Osteocyte (in vitro differentiated cells): ENCODE results near the gene LGALS4. TPM values are rescaled to one million over a fixed set of nuclear protein-coding genes. Genes with fewer than 3 reads are reported as not detected.
"Not testable (repeated sequence)": the region's sequence is repeated elsewhere in the genome, so short reads cannot be mapped to it uniquely, and the experiment has no call there.

Source experiments
- DNase-seq: peaks from one replicate; pipeline ENCODE4 v3.0.0; 2021; ENCODE audit warnings: mixed read lengths; ENCODE audit not compliant: unreplicated experiment; ENCODE audit errors: extremely low spot score
- H3K27ac Mint-ChIP-seq: one replicate; pipeline ENCODE4 v1.8.0; 2021; ENCODE audit warnings: mild to moderate bottlenecking, mixed read lengths; ENCODE audit not compliant: unreplicated experiment
- H3K27me3 Mint-ChIP-seq: one replicate; pipeline ENCODE4 v1.8.0; 2021; ENCODE audit warnings: mixed read lengths; ENCODE audit not compliant: unreplicated experiment
- H3K36me3 Mint-ChIP-seq: one replicate; pipeline ENCODE4 v1.8.0; 2021; ENCODE audit warnings: mixed read lengths; ENCODE audit not compliant: unreplicated experiment
- H3K4me1 Mint-ChIP-seq: one replicate; pipeline ENCODE4 v1.8.0; 2021; ENCODE audit warnings: mixed read lengths; ENCODE audit not compliant: unreplicated experiment
- H3K4me3 Mint-ChIP-seq: one replicate; pipeline ENCODE4 v1.8.0; 2021; ENCODE audit warnings: mild to moderate bottlenecking, moderate library complexity, mixed read lengths; ENCODE audit not compliant: unreplicated experiment
- H3K9me3 Mint-ChIP-seq: one replicate; pipeline ENCODE4 v1.8.0; 2021; ENCODE audit warnings: mixed read lengths; ENCODE audit not compliant: unreplicated experiment
- total RNA-seq: library from RNA; stranded (reverse); gene quantifications from 2 replicates; pipeline ENCODE4 v1.2.1, GENCODE V29; 2021
- TF ChIP-seq, protein P1 (sequence below): fragments of 200-600 bp; sonication (generic); IDR thresholded peaks from 2 replicates; pipeline ENCODE4 v1.5.0; 2021; ENCODE audit warnings: antibody characterized with exemption, mild to moderate bottlenecking, moderate library complexity

Gene LGALS4
- total RNA-seq, 1 donor from 2014 or later = not detected

DNA sequence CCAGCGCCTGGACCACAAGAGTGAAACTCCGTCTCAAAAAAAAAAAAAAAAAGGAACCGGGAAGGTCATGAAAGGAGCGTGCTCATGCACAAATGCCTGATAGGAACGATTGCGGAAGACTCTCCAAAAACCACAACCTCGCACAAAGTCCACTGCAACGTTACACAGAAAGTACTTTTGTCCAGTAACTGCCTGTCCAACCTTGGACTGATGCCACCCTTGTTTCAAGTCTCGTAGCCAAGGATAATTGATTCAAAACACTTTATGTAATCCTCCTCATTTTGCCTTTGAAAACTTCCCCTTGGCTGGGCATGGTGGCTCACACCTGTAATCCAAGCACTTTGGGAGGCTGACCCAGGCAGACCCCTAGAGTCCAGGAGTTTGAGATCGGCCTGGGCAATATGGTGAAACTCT is 53.1 kb downstream of the LGALS4 start:
- Mint-ChIP-seq H3K36me3 (no peaks in the 10 kb centered on the region), H3K9me3 (no peaks in the 10 kb centered on the region), H3K27me3 (no peaks in the 10 kb centered on the region), H3K27ac (no peak overlapping the region), H3K4me3 (no peak overlapping the region), H3K4me1 (no peaks in the 10 kb centered on the region)
- TF ChIP-seq, protein P1, sequence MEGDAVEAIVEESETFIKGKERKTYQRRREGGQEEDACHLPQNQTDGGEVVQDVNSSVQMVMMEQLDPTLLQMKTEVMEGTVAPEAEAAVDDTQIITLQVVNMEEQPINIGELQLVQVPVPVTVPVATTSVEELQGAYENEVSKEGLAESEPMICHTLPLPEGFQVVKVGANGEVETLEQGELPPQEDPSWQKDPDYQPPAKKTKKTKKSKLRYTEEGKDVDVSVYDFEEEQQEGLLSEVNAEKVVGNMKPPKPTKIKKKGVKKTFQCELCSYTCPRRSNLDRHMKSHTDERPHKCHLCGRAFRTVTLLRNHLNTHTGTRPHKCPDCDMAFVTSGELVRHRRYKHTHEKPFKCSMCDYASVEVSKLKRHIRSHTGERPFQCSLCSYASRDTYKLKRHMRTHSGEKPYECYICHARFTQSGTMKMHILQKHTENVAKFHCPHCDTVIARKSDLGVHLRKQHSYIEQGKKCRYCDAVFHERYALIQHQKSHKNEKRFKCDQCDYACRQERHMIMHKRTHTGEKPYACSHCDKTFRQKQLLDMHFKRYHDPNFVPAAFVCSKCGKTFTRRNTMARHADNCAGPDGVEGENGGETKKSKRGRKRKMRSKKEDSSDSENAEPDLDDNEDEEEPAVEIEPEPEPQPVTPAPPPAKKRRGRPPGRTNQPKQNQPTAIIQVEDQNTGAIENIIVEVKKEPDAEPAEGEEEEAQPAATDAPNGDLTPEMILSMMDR = no peak
- DNase-seq = no peak

DNA sequence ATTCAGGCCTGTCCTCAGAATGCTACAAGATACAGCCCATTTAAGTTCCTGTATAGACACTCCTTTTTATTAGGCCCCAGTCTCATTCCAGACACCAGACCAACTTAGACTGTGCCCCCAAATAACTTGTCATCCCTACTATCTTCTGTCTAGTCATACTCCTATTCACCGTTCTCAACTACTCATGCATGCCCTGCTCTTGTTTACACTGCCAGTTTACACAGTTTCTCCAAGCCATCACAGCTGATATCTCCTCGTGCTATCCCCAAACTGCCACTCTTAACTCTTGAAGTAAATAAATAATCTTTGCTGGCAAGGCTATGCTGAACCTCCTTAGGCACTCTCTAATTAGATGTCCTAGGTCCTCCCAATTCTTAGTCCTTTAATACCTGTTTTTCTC is 58.5 kb downstream of the LGALS4 start:
- not testable (repeated sequence) for DNase-seq, H3K9me3 Mint-ChIP-seq, H3K27me3 Mint-ChIP-seq, H3K27ac Mint-ChIP-seq, H3K4me1 Mint-ChIP-seq, H3K36me3 Mint-ChIP-seq, H3K4me3 Mint-ChIP-seq

DNA sequence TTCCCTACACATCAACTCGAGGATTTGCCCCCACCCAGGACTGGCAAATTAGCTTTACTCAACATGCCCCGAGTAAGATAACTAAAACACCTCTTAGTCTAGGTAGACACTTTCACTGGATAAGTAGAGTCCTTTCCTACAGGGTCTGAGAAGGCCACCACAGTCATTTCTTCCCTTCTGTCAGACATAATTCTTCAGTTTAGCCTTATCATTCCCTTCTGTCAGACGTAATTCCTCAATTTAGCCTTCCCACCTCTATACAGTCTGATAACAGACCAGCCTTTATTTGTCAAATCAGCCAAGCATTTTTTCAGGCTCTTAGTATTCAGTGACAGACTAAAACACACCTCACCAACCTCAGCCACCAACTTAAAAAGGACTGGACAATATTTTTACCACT is 59.0 kb downstream of the LGALS4 start:
- H3K27me3 Mint-ChIP-seq, H3K4me1 Mint-ChIP-seq, H3K36me3 Mint-ChIP-seq, H3K27ac Mint-ChIP-seq, H3K9me3 Mint-ChIP-seq, DNase-seq, H3K4me3 Mint-ChIP-seq: not testable (repeated sequence)

Other genes with a start within 250 kb of the LGALS4 start
- 2.1 and 3.1 TPM in 2 replicates for gene MAP4K1, start 195.0 kb downstream of the LGALS4 start, total RNA-seq
- gene EIF3K, start 193.8 kb downstream of the LGALS4 start, total RNA-seq = 258 and 262 TPM in 2 replicates
- gene ACTN4, start 165.3 kb downstream of the LGALS4 start, total RNA-seq = 525 and 560 TPM in 2 replicates
- not detected in 2 replicates for gene CAPN12, start 68.5 kb downstream of the LGALS4 start, total RNA-seq
- not detected in 2 replicates for gene LGALS7, start 39.4 kb downstream of the LGALS4 start, total RNA-seq
- not detected in 2 replicates for gene LGALS7B, start 23.7 kb downstream of the LGALS4 start, total RNA-seq
- 83.6 and 99.1 TPM in 2 replicates for gene ECH1, start 18.8 kb upstream of the LGALS4 start, total RNA-seq
- 262 and 277 TPM in 2 replicates for gene HNRNPL, start 37.0 kb upstream of the LGALS4 start, total RNA-seq
- gene RINL, start 65.3 kb upstream of the LGALS4 start, total RNA-seq = 0.55 TPM in 1 of 2 replicates, not detected in the other
- gene SIRT2, start 86.7 kb upstream of the LGALS4 start, total RNA-seq = 70.2 and 72.4 TPM in 2 replicates
- gene NFKBIB, start 87.0 kb upstream of the LGALS4 start, total RNA-seq = 18.0 and 18.7 TPM in 2 replicates
- 0.43 TPM in 1 of 2 replicates, not detected in the other for gene CCER2, start 99.2 kb upstream of the LGALS4 start, total RNA-seq
- 25.0 and 26.7 TPM in 2 replicates for gene SARS2, start 117.8 kb upstream of the LGALS4 start, total RNA-seq
- gene MRPS12, start 118.0 kb upstream of the LGALS4 start, total RNA-seq = 29.3 and 30.7 TPM in 2 replicates
- gene FBXO17, start 162.8 kb upstream of the LGALS4 start, total RNA-seq = 41.3 and 44.9 TPM in 2 replicates
- 4.4 and 6.0 TPM in 2 replicates for gene FBXO27, start 219.6 kb upstream of the LGALS4 start, total RNA-seq